T-helper 22 cell (primary cell): Measurements from ENCODE around the gene WT1.
"Not testable (repeated sequence)": the region's sequence is repeated elsewhere in the genome, so short reads cannot be mapped to it uniquely, and the experiment has no call there.

Experiments used
- DNase-seq: peaks from one replicate; pipeline ENCODE4 v3.0.0-alpha.2; 2020; ENCODE audit warnings: low read depth

WT1 gene

GRCh38 chr11:32387411-32387810, 47.9 kb downstream of the WT1 start:
- DNase-seq = no peak

GRCh38 chr11:32386770-32387377, 48.5 kb downstream of the WT1 start:
- DNase-seq = no peak

- DNase-seq = no peak
Observed at GRCh38 chr11:32385998-32386397, 49.3 kb downstream of the WT1 start.

GRCh38 chr11:32382339-32383049, 52.8 kb downstream of the WT1 start:
- no peak for DNase-seq

- no peak for DNase-seq
Observed at GRCh38 chr11:32381179-32381578, 54.2 kb downstream of the WT1 start.

GRCh38 chr11:32379719-32380118, 55.6 kb downstream of the WT1 start:
- no peak for DNase-seq

GRCh38 chr11:32375826-32376225, 59.5 kb downstream of the WT1 start:
- DNase-seq = no peak

GRCh38 chr11:32374261-32374711, 61.1 kb downstream of the WT1 start:
- no peak for DNase-seq

- DNase-seq = not testable (repeated sequence)
Observed at GRCh38 chr11:32369987-32370386, 65.4 kb downstream of the WT1 start.

GRCh38 chr11:32366666-32367065, 68.7 kb downstream of the WT1 start:
- DNase-seq = no peak

GRCh38 chr11:32365192-32365591, 70.1 kb downstream of the WT1 start:
- no peak for DNase-seq

GRCh38 chr11:32358729-32359128, 76.6 kb downstream of the WT1 start:
- DNase-seq = no peak

GRCh38 chr11:32353884-32354283, 81.5 kb downstream of the WT1 start:
- DNase-seq = no peak

GRCh38 chr11:32348502-32348901, 86.8 kb downstream of the WT1 start:
- no peak for DNase-seq

- no peak for DNase-seq
Observed at GRCh38 chr11:32344946-32345345, 90.4 kb downstream of the WT1 start.

GRCh38 chr11:32343325-32344008, 91.9 kb downstream of the WT1 start:
- DNase-seq = no peak

- no peak for DNase-seq
Observed at GRCh38 chr11:32341620-32342613, 93.4 kb downstream of the WT1 start.

- DNase-seq = no peak
Observed at GRCh38 chr11:32340181-32340580, 95.2 kb downstream of the WT1 start.
